ENCODE measurements around the gene PLAAT2.

DNA sequence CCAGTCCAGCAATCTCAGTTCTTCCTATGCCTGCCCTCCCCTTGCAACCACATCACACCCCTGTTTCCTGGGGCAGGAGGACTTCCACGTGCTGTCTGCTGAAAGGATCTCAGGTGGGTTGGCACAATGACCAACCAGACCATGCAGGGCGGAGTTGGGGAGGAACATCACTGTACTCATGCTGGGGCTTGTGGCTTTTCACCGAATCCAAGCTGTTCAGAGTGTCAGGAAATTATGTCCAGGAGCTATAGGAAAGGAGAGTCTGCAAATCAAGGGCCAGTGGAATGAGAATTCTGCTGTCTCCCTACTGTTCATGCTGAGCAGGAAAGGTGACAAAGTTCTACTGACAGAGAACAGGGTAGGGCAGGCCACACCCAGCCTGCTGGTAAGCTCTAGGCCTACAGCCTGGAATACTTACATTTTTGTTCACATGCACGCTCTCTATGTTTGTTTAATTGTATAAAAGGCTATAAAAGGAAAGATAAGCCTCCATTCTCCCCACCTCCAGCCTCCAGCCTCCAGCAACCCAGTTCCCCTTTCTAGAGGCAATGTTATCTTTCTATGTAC is 1.7 kb upstream of the PLAAT2 start:
- no peak for TF ChIP-seq POLR2A (IDR thresholded peaks at IDR 0.05)
- TF ChIP-seq, protein P1, sequence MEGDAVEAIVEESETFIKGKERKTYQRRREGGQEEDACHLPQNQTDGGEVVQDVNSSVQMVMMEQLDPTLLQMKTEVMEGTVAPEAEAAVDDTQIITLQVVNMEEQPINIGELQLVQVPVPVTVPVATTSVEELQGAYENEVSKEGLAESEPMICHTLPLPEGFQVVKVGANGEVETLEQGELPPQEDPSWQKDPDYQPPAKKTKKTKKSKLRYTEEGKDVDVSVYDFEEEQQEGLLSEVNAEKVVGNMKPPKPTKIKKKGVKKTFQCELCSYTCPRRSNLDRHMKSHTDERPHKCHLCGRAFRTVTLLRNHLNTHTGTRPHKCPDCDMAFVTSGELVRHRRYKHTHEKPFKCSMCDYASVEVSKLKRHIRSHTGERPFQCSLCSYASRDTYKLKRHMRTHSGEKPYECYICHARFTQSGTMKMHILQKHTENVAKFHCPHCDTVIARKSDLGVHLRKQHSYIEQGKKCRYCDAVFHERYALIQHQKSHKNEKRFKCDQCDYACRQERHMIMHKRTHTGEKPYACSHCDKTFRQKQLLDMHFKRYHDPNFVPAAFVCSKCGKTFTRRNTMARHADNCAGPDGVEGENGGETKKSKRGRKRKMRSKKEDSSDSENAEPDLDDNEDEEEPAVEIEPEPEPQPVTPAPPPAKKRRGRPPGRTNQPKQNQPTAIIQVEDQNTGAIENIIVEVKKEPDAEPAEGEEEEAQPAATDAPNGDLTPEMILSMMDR (IDR thresholded peaks at IDR 0.05) = no peak

Measured in right lobe of liver (tissue), 4 donors.